ENCODE results near the gene ADAM10.

Gene ADAM10

DNA sequence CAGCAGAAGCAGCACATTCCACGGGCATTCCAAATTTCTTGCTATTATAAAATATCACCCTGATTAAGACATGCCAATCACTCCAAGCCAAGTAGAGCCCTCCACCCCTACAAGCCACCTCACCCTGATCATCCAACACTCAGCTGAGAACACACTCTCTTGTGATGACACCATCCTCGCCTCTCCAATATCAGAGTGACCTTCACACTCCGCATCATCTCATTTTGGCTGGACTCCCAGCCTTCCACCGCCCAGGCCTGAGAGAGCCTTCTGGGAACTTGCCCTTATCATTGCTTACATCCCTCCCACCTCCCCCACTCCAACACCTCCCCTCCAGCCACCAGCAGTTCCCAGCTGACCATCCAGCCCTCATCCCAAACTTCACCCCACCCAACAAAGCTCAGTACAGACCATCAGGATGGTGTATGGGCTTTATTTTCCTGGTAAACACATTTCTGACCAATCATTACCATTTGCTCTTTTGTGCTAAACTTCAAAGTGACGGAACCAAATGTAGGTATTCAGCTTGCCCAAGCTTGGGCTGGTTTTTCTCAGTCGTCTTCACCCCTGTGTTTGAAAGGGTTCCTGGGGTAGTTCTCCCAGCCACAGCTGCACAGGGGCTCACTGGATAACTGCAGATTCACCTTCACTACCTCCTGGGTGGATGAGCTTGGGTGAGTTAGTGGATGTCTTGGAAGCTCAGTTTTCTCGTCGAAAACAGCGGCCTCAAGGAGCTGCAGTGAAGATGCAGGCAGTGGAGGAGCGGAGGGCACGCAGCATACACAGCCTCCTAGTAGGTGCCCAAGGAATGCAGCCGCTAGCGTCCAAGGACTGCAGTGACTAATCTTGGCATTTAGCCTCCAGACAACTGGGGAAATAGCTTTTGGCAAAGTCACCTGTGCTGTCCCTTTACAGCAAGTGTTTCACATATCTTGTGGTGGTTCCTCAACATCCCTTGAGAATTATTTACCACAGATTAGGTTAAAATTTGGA, 202.6 kb downstream of the ADAM10 start:
- DNase-seq (ENCODE audit: low read depth, low spot score) = no peak
- peaks cover 16% of the 10 kb centered on the region for H3K4me1 ChIP-seq (ENCODE audit: insufficient read depth, insufficient read length)
- H3K27me3 ChIP-seq (ENCODE audit: insufficient read depth, insufficient read length) = no peaks in the 10 kb centered on the region

DNA sequence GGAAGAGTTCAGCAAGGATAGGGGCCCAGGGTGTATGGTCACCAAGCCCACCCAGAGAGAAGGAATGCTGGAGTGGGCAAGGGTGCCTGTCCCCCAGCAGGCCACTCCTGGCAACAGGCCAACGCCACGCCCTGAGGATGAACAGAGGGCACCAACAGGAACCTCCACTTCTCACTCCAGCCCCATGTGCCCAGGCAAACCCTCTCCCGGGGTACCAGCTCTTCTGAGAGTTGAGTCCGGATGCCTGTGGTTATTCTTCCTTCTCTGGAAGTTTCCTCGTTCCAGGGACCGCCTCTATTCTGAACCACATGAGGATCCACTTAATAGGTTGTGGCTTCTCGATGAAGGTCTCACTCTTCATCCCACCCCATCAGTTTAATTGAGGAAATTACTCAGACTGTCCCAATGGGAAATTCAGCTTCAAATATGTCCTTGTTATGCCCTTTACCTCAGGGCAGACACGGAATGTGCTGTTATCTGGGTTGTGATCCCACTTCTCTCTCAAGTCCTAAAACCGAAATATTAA, 203.4 kb downstream of the ADAM10 start:
- TF ChIP-seq SUZ12 (IDR thresholded peaks at IDR 0.05; ENCODE audit: extremely low read depth, insufficient read depth, insufficient read length) = no peak
- TF ChIP-seq ZNF274 (IDR thresholded peaks at IDR 0.05; ENCODE audit: low read depth, low read length) = no peak
- no peak for TF ChIP-seq YY1 (IDR thresholded peaks at IDR 0.05; ENCODE audit: insufficient read depth, insufficient read length)
- Histone ChIP-seq H3K9me3 (ENCODE audit: insufficient read depth, low read length) (no peaks in the 10 kb centered on the region), H3K27me3 (ENCODE audit: insufficient read depth, insufficient read length) (no peaks in the 10 kb centered on the region)

More for the DNA sequence above, 202.6 kb downstream of the ADAM10 start:
- Histone ChIP-seq H3K36me3 (ENCODE audit: insufficient read depth, insufficient read length, low read length) (no peaks in the 10 kb centered on the region), H3K4me3 (ENCODE audit: insufficient read length, low read depth) (no peak overlapping the region), H3K9ac (ENCODE audit: insufficient read length, low read depth) (no peak overlapping the region), H3K9me3 (ENCODE audit: insufficient read depth, low read length) (no peaks in the 10 kb centered on the region)
- TF ChIP-seq SUZ12 (IDR thresholded peaks at IDR 0.05; ENCODE audit: extremely low read depth, insufficient read depth, insufficient read length) = no peak
- no peak for TF ChIP-seq ZNF274 (IDR thresholded peaks at IDR 0.05; ENCODE audit: low read depth, low read length)
- no peak for TF ChIP-seq YY1 (IDR thresholded peaks at IDR 0.05; ENCODE audit: insufficient read depth, insufficient read length)

DNA sequence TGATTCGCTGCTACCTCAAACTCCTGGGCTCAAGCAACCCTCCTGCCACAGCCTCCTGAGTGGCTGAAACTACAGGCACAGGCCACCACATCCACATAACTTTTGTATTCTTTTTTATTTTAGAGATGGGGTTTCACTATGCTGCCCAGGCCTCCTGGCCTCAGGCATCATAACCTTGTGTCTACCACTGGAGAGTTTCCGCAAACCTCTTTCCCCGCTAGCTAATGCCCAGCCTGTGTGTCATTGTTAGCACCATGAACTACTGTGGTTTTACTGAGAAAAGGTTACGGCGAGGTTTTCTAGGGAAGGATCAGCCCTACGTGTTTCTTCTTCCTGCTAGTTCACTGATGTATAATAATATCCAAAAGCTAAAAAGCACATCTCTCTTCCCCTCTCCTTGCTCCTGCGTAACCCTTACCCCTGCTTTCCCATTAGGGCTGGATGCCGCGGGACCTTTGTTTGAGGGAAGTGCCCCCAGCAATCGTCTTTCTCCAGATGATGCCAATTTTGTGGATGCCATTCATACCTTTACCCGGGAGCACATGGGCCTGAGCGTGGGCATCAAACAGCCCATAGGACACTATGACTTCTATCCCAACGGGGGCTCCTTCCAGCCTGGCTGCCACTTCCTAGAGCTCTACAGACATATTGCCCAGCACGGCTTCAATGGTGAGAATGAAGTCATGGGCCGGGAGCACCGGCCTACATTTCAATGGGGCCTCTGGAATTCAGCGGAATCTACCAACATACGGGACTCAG, 204.0 kb downstream of the ADAM10 start:
- DNase-seq (ENCODE audit: low read depth, low spot score) = no peak
- H3K9ac ChIP-seq (ENCODE audit: insufficient read length, low read depth) = no peak overlapping the region
- H3K9me3 ChIP-seq (ENCODE audit: insufficient read depth, low read length) = no peaks in the 10 kb centered on the region
- no peaks in the 10 kb centered on the region for H3K27me3 ChIP-seq (ENCODE audit: insufficient read depth, insufficient read length)
- H3K4me3 ChIP-seq (ENCODE audit: insufficient read length, low read depth) = no peak overlapping the region
- TF ChIP-seq SUZ12 (IDR thresholded peaks at IDR 0.05; ENCODE audit: extremely low read depth, insufficient read depth, insufficient read length) = no peak
- TF ChIP-seq ZNF274 (IDR thresholded peaks at IDR 0.05; ENCODE audit: low read depth, low read length) = no peak
- TF ChIP-seq YY1 (IDR thresholded peaks at IDR 0.05; ENCODE audit: insufficient read depth, insufficient read length) = no peak
- H3K4me1 ChIP-seq (ENCODE audit: insufficient read depth, insufficient read length) = peaks cover 15% of the 10 kb centered on the region
- H3K36me3 ChIP-seq (ENCODE audit: insufficient read depth, insufficient read length, low read length) = no peaks in the 10 kb centered on the region

More for the DNA sequence above, 203.4 kb downstream of the ADAM10 start:
- H3K4me1 ChIP-seq (ENCODE audit: insufficient read depth, insufficient read length) = peaks cover 15% of the 10 kb centered on the region
- H3K4me3 ChIP-seq (ENCODE audit: insufficient read length, low read depth) = no peak overlapping the region
- H3K9ac ChIP-seq (ENCODE audit: insufficient read length, low read depth) = no peak overlapping the region
- no peaks in the 10 kb centered on the region for H3K36me3 ChIP-seq (ENCODE audit: insufficient read depth, insufficient read length, low read length)
- no peak for DNase-seq (ENCODE audit: low read depth, low spot score)

DNA sequence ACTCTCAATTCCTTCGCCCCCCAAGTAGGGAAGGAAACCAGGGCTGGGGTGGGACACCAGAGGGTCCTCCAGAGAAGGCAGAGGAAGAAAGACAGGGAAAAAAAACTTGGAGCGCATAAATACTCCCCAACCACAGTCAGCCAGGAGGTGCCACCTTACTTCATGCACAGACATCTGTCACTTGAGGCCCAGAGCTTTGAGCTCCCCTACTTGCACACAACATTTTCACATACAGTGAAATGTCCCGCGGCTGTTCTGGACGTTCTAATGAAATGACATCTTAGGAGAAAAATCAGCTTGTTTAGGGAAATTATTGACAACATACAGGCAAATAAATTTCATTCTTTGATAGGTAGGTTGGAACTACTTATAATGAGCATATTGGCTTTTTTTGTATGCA, 204.8 kb downstream of the ADAM10 start:
- H3K9me3 ChIP-seq (ENCODE audit: insufficient read depth, low read length) = no peaks in the 10 kb centered on the region
- no peaks in the 10 kb centered on the region for H3K27me3 ChIP-seq (ENCODE audit: insufficient read depth, insufficient read length)
- H3K4me1 ChIP-seq (ENCODE audit: insufficient read depth, insufficient read length) = peaks cover 15% of the 10 kb centered on the region
- H3K9ac ChIP-seq (ENCODE audit: insufficient read length, low read depth) = no peak overlapping the region
- H3K4me3 ChIP-seq (ENCODE audit: insufficient read length, low read depth) = no peak overlapping the region
- DNase-seq (ENCODE audit: low read depth, low spot score) = no peak
- TF ChIP-seq YY1 (IDR thresholded peaks at IDR 0.05; ENCODE audit: insufficient read depth, insufficient read length) (no peak), ZNF274 (IDR thresholded peaks at IDR 0.05; ENCODE audit: low read depth, low read length) (no peak), SUZ12 (IDR thresholded peaks at IDR 0.05; ENCODE audit: extremely low read depth, insufficient read depth, insufficient read length) (no peak)
- H3K36me3 ChIP-seq (ENCODE audit: insufficient read depth, insufficient read length, low read length) = no peaks in the 10 kb centered on the region

DNA sequence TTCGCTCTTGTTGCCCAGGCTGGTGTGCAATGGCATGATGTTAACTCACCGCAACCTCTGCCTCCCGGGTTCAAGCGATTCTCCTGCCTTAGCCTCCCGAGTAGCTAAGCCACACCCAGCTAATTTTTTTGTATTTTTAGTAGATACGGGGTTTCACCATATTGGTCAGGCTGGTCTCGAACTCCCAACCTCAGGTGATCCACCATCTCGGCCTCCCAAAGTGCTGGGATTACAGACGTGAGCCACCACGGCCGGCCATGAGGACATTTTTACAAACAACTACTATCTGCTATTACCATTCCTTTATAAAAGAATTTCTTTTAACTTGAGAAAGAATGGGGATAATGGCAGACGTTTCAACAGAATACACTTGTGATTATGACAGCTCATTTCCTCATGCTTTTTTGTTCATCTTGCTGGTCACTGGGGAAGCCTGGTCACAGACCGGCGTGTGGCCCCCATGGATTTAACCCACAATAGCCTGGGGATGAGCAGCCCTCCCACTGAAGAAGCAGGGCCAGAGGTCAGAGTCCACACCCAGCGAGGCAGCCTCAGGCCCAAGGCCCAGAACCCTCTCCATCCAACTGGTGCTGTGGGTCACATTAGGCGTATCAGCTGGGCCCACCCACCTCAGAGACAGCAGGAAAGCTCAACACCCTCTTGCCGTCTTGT, 205.7 kb downstream of the ADAM10 start:
- DNase-seq (ENCODE audit: low read depth, low spot score) = no peak
- no peaks in the 10 kb centered on the region for H3K36me3 ChIP-seq (ENCODE audit: insufficient read depth, insufficient read length, low read length)
- H3K9ac ChIP-seq (ENCODE audit: insufficient read length, low read depth) = no peak overlapping the region
- no peaks in the 10 kb centered on the region for H3K9me3 ChIP-seq (ENCODE audit: insufficient read depth, low read length)
- TF ChIP-seq SUZ12 (IDR thresholded peaks at IDR 0.05; ENCODE audit: extremely low read depth, insufficient read depth, insufficient read length) (no peak), YY1 (IDR thresholded peaks at IDR 0.05; ENCODE audit: insufficient read depth, insufficient read length) (no peak), ZNF274 (IDR thresholded peaks at IDR 0.05; ENCODE audit: low read depth, low read length) (no peak)
- no peaks in the 10 kb centered on the region for H3K27me3 ChIP-seq (ENCODE audit: insufficient read depth, insufficient read length)
- H3K4me1 ChIP-seq (ENCODE audit: insufficient read depth, insufficient read length) = peaks cover 10% of the 10 kb centered on the region
- no peak overlapping the region for H3K4me3 ChIP-seq (ENCODE audit: insufficient read length, low read depth)

DNA sequence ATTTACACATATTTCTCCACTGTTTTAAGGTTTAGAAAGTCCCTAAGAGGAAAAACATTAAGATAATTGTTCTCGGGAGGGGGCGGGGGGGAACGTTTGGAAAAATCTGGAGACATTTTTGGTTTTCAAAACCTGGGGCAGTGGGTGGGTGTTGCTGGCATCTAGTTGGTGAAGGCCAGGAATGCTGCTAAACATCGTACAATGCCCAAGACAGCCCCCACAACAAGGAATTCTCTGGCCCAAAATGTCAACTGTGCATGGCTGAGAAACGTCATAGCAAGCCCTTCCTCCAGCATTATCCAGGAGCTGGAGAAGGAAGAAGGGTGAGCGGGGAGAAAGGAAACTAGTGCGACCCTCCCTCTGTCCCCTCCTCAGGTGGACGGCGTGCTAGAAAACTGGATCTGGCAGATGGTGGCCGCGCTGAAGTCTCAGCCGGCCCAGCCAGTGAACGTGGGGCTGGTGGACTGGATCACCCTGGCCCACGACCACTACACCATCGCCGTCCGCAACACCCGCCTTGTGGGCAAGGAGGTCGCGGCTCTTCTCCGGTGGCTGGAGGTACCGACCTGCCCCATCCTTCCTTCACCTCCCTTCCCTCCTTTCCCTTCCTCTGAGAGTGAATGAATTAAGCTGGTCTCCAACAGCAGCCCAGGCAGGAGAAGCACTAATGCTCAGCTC, 208.0 kb downstream of the ADAM10 start:
- H3K27me3 ChIP-seq (ENCODE audit: insufficient read depth, insufficient read length) = no peaks in the 10 kb centered on the region
- H3K4me1 ChIP-seq (ENCODE audit: insufficient read depth, insufficient read length) = peaks cover 6% of the 10 kb centered on the region
- TF ChIP-seq ZNF274 (IDR thresholded peaks at IDR 0.05; ENCODE audit: low read depth, low read length) = no peak
- TF ChIP-seq SUZ12 (IDR thresholded peaks at IDR 0.05; ENCODE audit: extremely low read depth, insufficient read depth, insufficient read length) = no peak
- TF ChIP-seq YY1 (IDR thresholded peaks at IDR 0.05; ENCODE audit: insufficient read depth, insufficient read length) = no peak
- H3K36me3 ChIP-seq (ENCODE audit: insufficient read depth, insufficient read length, low read length) = no peaks in the 10 kb centered on the region
- no peak overlapping the region for H3K4me3 ChIP-seq (ENCODE audit: insufficient read length, low read depth)
- H3K9me3 ChIP-seq (ENCODE audit: insufficient read depth, low read length) = no peaks in the 10 kb centered on the region
- DNase-seq (ENCODE audit: low read depth, low spot score) = no peak
- H3K9ac ChIP-seq (ENCODE audit: insufficient read length, low read depth) = no peak overlapping the region

Data from NT2/D1 (cell line).